ENCODE measurements around the gene PTK7.

The PTK7 gene

GRCh38 chr6:43203029-43203717 lies 127.1 kb downstream of the PTK7 start:
- WGBS (ENCODE audit: extremely low coverage, insufficient coverage, insufficient read length), result 100% methylated on average over 1 of the region's 17 CpGs
- no peaks in the 10 kb centered on the region for H3K79me1 ChIP-seq (ENCODE audit: low read length)
- H2AFZ ChIP-seq (ENCODE audit: insufficient read depth, low read length, poor library complexity), result no peak overlapping the region
- no peak overlapping the region for H3K4me2 ChIP-seq (ENCODE audit: low read length)
- H4K12ac ChIP-seq (ENCODE audit: low read depth, low read length), result no peak overlapping the region
- no peaks in the 10 kb centered on the region for H3K27me3 ChIP-seq (ENCODE audit: insufficient read depth, low read length)
- H2BK12ac ChIP-seq (ENCODE audit: low read length), result no peak overlapping the region
- H3K18ac ChIP-seq (ENCODE audit: low read length), result no peak overlapping the region
- no peaks in the 10 kb centered on the region for H3K79me2 ChIP-seq (ENCODE audit: control insufficient read depth, insufficient read depth, low read length, poor library complexity)
- no peak overlapping the region for H4K91ac ChIP-seq (ENCODE audit: low read depth, low read length)
- H3K14ac ChIP-seq (ENCODE audit: low read length), result no peak overlapping the region
- no peak overlapping the region for H3K23ac ChIP-seq (ENCODE audit: low read length)
- no peaks in the 10 kb centered on the region for H3K4me1 ChIP-seq (ENCODE audit: control insufficient read depth in 1 of 2, insufficient read depth in 2 of 2, low read length in 2 of 2)
- no peak for DNase-seq
- no peak overlapping the region for H2AK5ac ChIP-seq (ENCODE audit: low read length)
- H2BK5ac ChIP-seq (ENCODE audit: low read depth, low read length, poor library complexity), result no peak overlapping the region
- H3K9me3 ChIP-seq (ENCODE audit: insufficient read depth, low read depth, low read length), result no peaks in the 10 kb centered on the region
- H3K36me3 ChIP-seq (ENCODE audit: control insufficient read depth in 1 of 2, insufficient read depth in 2 of 2, low read length in 2 of 2), result peaks cover 17 to 28% of the 10 kb centered on the region in 2 experiments
- no peak overlapping the region for H2BK120ac ChIP-seq (ENCODE audit: insufficient read depth, low read length, poor library complexity)
- H3K27ac ChIP-seq (ENCODE audit: low read depth, low read length), result no peak overlapping the region
- H3K4ac ChIP-seq (ENCODE audit: low read depth, low read length), result no peak overlapping the region
- no peak overlapping the region for H4K8ac ChIP-seq (ENCODE audit: low read depth, low read length)
- H3K9ac ChIP-seq (ENCODE audit: low read length), result no peak overlapping the region
- H3K4me3 ChIP-seq (ENCODE audit: low read depth, low read length), result no peak overlapping the region

GRCh38 chr6:43203718-43204095 lies 127.6 kb downstream of the PTK7 start:
- no peaks in the 10 kb centered on the region for H3K79me1 ChIP-seq (ENCODE audit: low read length)
- 100% methylated on average over 1 of the region's 8 CpGs for WGBS (ENCODE audit: extremely low coverage, insufficient coverage, insufficient read length)

GRCh38 chr6:43204271-43205105 lies 128.4 kb downstream of the PTK7 start:
- H3K14ac ChIP-seq (ENCODE audit: low read length), result no peak overlapping the region
- H2BK120ac ChIP-seq (ENCODE audit: insufficient read depth, low read length, poor library complexity), result no peak overlapping the region
- no peak overlapping the region for H2BK5ac ChIP-seq (ENCODE audit: low read depth, low read length, poor library complexity)
- no peak overlapping the region for H2BK12ac ChIP-seq (ENCODE audit: low read length)
- H3K9ac ChIP-seq (ENCODE audit: low read length), result no peak overlapping the region
- H3K23ac ChIP-seq (ENCODE audit: low read length), result no peak overlapping the region
- no peak overlapping the region for H4K12ac ChIP-seq (ENCODE audit: low read depth, low read length)
- no CpG with 5 or more reads among the region's 23 CpGs for WGBS (ENCODE audit: extremely low coverage, insufficient coverage, insufficient read length)
- H3K18ac ChIP-seq (ENCODE audit: low read length), result no peak overlapping the region
- H4K91ac ChIP-seq (ENCODE audit: low read depth, low read length), result no peak overlapping the region
- H3K36me3 ChIP-seq (ENCODE audit: control insufficient read depth in 1 of 2, insufficient read depth in 2 of 2, low read length in 2 of 2), result peaks cover 12 to 23% of the 10 kb centered on the region in 2 experiments
- no peaks in the 10 kb centered on the region for H3K27me3 ChIP-seq (ENCODE audit: insufficient read depth, low read length)
- no peaks in the 10 kb centered on the region for H3K79me2 ChIP-seq (ENCODE audit: control insufficient read depth, insufficient read depth, low read length, poor library complexity)
- no peak overlapping the region for H2AK5ac ChIP-seq (ENCODE audit: low read length)
- H3K27ac ChIP-seq (ENCODE audit: low read depth, low read length), result no peak overlapping the region
- H3K4ac ChIP-seq (ENCODE audit: low read depth, low read length), result no peak overlapping the region
- DNase-seq, result no peak
- no peak overlapping the region for H4K8ac ChIP-seq (ENCODE audit: low read depth, low read length)
- H3K4me1 ChIP-seq (ENCODE audit: control insufficient read depth in 1 of 2, insufficient read depth in 2 of 2, low read length in 2 of 2), result no peaks in the 10 kb centered on the region
- no peaks in the 10 kb centered on the region for H3K79me1 ChIP-seq (ENCODE audit: low read length)
- no peak overlapping the region for H2AFZ ChIP-seq (ENCODE audit: insufficient read depth, low read length, poor library complexity)
- H3K4me3 ChIP-seq (ENCODE audit: low read depth, low read length), result no peak overlapping the region
- no peak overlapping the region for H3K4me2 ChIP-seq (ENCODE audit: low read length)
- H3K9me3 ChIP-seq (ENCODE audit: insufficient read depth, low read depth, low read length), result no peaks in the 10 kb centered on the region

More at GRCh38 chr6:43203718-43204095, 127.6 kb downstream of the PTK7 start:
- no peak overlapping the region for H3K27ac ChIP-seq (ENCODE audit: low read depth, low read length)
- no peaks in the 10 kb centered on the region for H3K4me1 ChIP-seq (ENCODE audit: control insufficient read depth in 1 of 2, insufficient read depth in 2 of 2, low read length in 2 of 2)
- no peak overlapping the region for H2BK5ac ChIP-seq (ENCODE audit: low read depth, low read length, poor library complexity)
- no peak overlapping the region for H4K12ac ChIP-seq (ENCODE audit: low read depth, low read length)
- no peaks in the 10 kb centered on the region for H3K27me3 ChIP-seq (ENCODE audit: insufficient read depth, low read length)
- no peaks in the 10 kb centered on the region for H3K9me3 ChIP-seq (ENCODE audit: insufficient read depth, low read depth, low read length)
- DNase-seq, result no peak
- no peak overlapping the region for H2AFZ ChIP-seq (ENCODE audit: insufficient read depth, low read length, poor library complexity)
- H2BK12ac ChIP-seq (ENCODE audit: low read length), result no peak overlapping the region
- no peak overlapping the region for H3K4me3 ChIP-seq (ENCODE audit: low read depth, low read length)
- H3K4ac ChIP-seq (ENCODE audit: low read depth, low read length), result no peak overlapping the region
- no peak overlapping the region for H3K18ac ChIP-seq (ENCODE audit: low read length)
- H2BK120ac ChIP-seq (ENCODE audit: insufficient read depth, low read length, poor library complexity), result no peak overlapping the region
- no peak overlapping the region for H3K9ac ChIP-seq (ENCODE audit: low read length)
- no peak overlapping the region for H4K8ac ChIP-seq (ENCODE audit: low read depth, low read length)
- H3K23ac ChIP-seq (ENCODE audit: low read length), result no peak overlapping the region
- H3K14ac ChIP-seq (ENCODE audit: low read length), result no peak overlapping the region
- no peak overlapping the region for H3K4me2 ChIP-seq (ENCODE audit: low read length)
- no peaks in the 10 kb centered on the region for H3K79me2 ChIP-seq (ENCODE audit: control insufficient read depth, insufficient read depth, low read length, poor library complexity)
- no peak overlapping the region for H4K91ac ChIP-seq (ENCODE audit: low read depth, low read length)
- no peak overlapping the region for H2AK5ac ChIP-seq (ENCODE audit: low read length)
- peaks cover 14 to 25% of the 10 kb centered on the region in 2 experiments for H3K36me3 ChIP-seq (ENCODE audit: control insufficient read depth in 1 of 2, insufficient read depth in 2 of 2, low read length in 2 of 2)

GRCh38 chr6:43205849-43206248 lies 129.7 kb downstream of the PTK7 start:
- WGBS (ENCODE audit: extremely low coverage, insufficient coverage, insufficient read length), result no CpG with 5 or more reads among the region's 10 CpGs
- Histone ChIP-seq H3K27ac (ENCODE audit: low read depth, low read length) (no peak overlapping the region), H3K14ac (ENCODE audit: low read length) (no peak overlapping the region), H2BK12ac (ENCODE audit: low read length) (no peak overlapping the region), H2AK5ac (ENCODE audit: low read length) (no peak overlapping the region), H2BK5ac (ENCODE audit: low read depth, low read length, poor library complexity) (no peak overlapping the region), H3K36me3 (ENCODE audit: control insufficient read depth in 1 of 2, insufficient read depth in 2 of 2, low read length in 2 of 2) (peaks cover 5 to 11% of the 10 kb centered on the region in 2 experiments), H3K79me1 (ENCODE audit: low read length) (no peaks in the 10 kb centered on the region), H3K9me3 (ENCODE audit: insufficient read depth, low read depth, low read length) (no peaks in the 10 kb centered on the region), H3K27me3 (ENCODE audit: insufficient read depth, low read length) (no peaks in the 10 kb centered on the region), H3K18ac (ENCODE audit: low read length) (no peak overlapping the region), H3K23ac (ENCODE audit: low read length) (no peak overlapping the region), H2AFZ (ENCODE audit: insufficient read depth, low read length, poor library complexity) (no peak overlapping the region), H4K12ac (ENCODE audit: low read depth, low read length) (no peak overlapping the region), H2BK120ac (ENCODE audit: insufficient read depth, low read length, poor library complexity) (no peak overlapping the region), H3K4me3 (ENCODE audit: low read depth, low read length) (no peak overlapping the region), H3K4me2 (ENCODE audit: low read length) (no peak overlapping the region), H3K9ac (ENCODE audit: low read length) (no peak overlapping the region), H3K79me2 (ENCODE audit: control insufficient read depth, insufficient read depth, low read length, poor library complexity) (no peaks in the 10 kb centered on the region), H3K4me1 (ENCODE audit: control insufficient read depth in 1 of 2, insufficient read depth in 2 of 2, low read length in 2 of 2) (no peaks in the 10 kb centered on the region), H3K4ac (ENCODE audit: low read depth, low read length) (no peak overlapping the region), H4K8ac (ENCODE audit: low read depth, low read length) (no peak overlapping the region), H4K91ac (ENCODE audit: low read depth, low read length) (no peak overlapping the region)
- DNase-seq, result no peak

All from trophoblast cell (in vitro differentiated cells and primary cell).